Kidney epithelial cell (primary cell): ENCODE data around the gene EXOC6B. TPM values are rescaled to one million over a fixed set of nuclear protein-coding genes. Genes with fewer than 3 reads are reported as not detected.
"Not testable (repeated sequence)": the region's sequence is repeated elsewhere in the genome, so short reads cannot be mapped to it uniquely, and the experiment has no call there.

Experiments used
- DNase-seq: peaks from one replicate; pipeline ENCODE4 v3.0.0-alpha.2; 2010; ENCODE audit warnings: low read depth
- H3K27me3 ChIP-seq: 2 replicates; pipeline ENCODE4 v1.6.0; 2011; ENCODE audit warnings: low read length; ENCODE audit not compliant: control insufficient read depth, insufficient read depth
- H3K36me3 ChIP-seq: 2 replicates; pipeline ENCODE4 v1.5.1; 2011; ENCODE audit warnings: low read length; ENCODE audit not compliant: control insufficient read depth, insufficient read depth
- H3K4me3 ChIP-seq: 2 replicates; pipeline ENCODE4 v1.5.1; 2011; ENCODE audit warnings: low read depth, mild to moderate bottlenecking, control low read depth, low read length
- CTCF ChIP-seq: IDR thresholded peaks from 2 replicates; pipeline ENCODE4 v1.5.1; 2011; ENCODE audit warnings: mild to moderate bottlenecking, moderate library complexity, low read length, control low read depth, inconsistent platforms; ENCODE audit not compliant: insufficient read depth, poor library complexity, severe bottlenecking
- total RNA-seq: library from RNA; depleted of rRNA; stranded (reverse); fragments of >200 nt; gene quantifications from 2 replicates; pipeline ENCODE4 v1.2.3, GENCODE V29; 2015

Gene EXOC6B
- total RNA-seq, 1 donor from 2014 or later = 21.8 TPM

- no peak for DNase-seq
- TF ChIP-seq CTCF = no peak
Observed at GRCh38 chr2:72604468-72604867, 221.4 kb downstream of the EXOC6B start.

GRCh38 chr2:72603481-72603880 is 222.4 kb downstream of the EXOC6B start:
- no peak for DNase-seq
- Histone ChIP-seq H3K27me3 (no peaks in the 10 kb centered on the region), H3K36me3 (no peaks in the 10 kb centered on the region), H3K4me3 (no peak overlapping the region)
- TF ChIP-seq CTCF = no peak

More at GRCh38 chr2:72604468-72604867, 221.4 kb downstream of the EXOC6B start:
- H3K36me3 ChIP-seq = no peaks in the 10 kb centered on the region
- H3K27me3 ChIP-seq = no peaks in the 10 kb centered on the region
- no peak overlapping the region for H3K4me3 ChIP-seq

- TF ChIP-seq CTCF = no peak
- no peak for DNase-seq
- H3K4me3 ChIP-seq = no peak overlapping the region
Observed at GRCh38 chr2:72602711-72603110, 223.1 kb downstream of the EXOC6B start.

GRCh38 chr2:72602095-72602494 is 223.7 kb downstream of the EXOC6B start:
- no peaks in the 10 kb centered on the region for H3K36me3 ChIP-seq
- no peak overlapping the region for H3K4me3 ChIP-seq
- no peak for DNase-seq
- no peaks in the 10 kb centered on the region for H3K27me3 ChIP-seq
- no peak for TF ChIP-seq CTCF

More at GRCh38 chr2:72602711-72603110, 223.1 kb downstream of the EXOC6B start:
- Histone ChIP-seq H3K36me3 (no peaks in the 10 kb centered on the region), H3K27me3 (no peaks in the 10 kb centered on the region)

- H3K27me3 ChIP-seq, H3K4me3 ChIP-seq, H3K36me3 ChIP-seq, DNase-seq: not testable (repeated sequence)
Observed at GRCh38 chr2:72583836-72584235, 242.0 kb downstream of the EXOC6B start.

GRCh38 chr2:72583376-72583775 is 242.5 kb downstream of the EXOC6B start:
- no peak for TF ChIP-seq CTCF
- no peaks in the 10 kb centered on the region for H3K36me3 ChIP-seq
- no peak for DNase-seq
- H3K4me3 ChIP-seq = no peak overlapping the region
- H3K27me3 ChIP-seq = no peaks in the 10 kb centered on the region
